HL-60 (cell line): ENCODE data around the gene PPP1R16B.
"Not testable (repeated sequence)": the region's sequence is repeated elsewhere in the genome, so short reads cannot be mapped to it uniquely, and the experiment has no call there.

Experiments used
- CTCF ChIP-seq: IDR thresholded peaks from one replicate; pipeline ENCODE4 v1.5.1; 2011; ENCODE audit warnings: low read length, control low read depth, inconsistent platforms; ENCODE audit not compliant: insufficient read depth
- POLR2AphosphoS5 ChIP-seq: IDR thresholded peaks from 2 replicates; pipeline ENCODE4 v1.6.1; 2012; ENCODE audit warnings: low read depth
- REST ChIP-seq: IDR thresholded peaks from 2 replicates; pipeline ENCODE4 v1.6.1; 2012; ENCODE audit warnings: low read depth; ENCODE audit not compliant: insufficient replicate concordance

- not testable (repeated sequence) for TF ChIP-seq POLR2AphosphoS5, CTCF, REST
Observed at GRCh38 chr20:38813574-38813962, 8.1 kb downstream of the PPP1R16B start.
